Endothelial cell of umbilical vein (primary cell): ENCODE data around the gene IFI44L. TPM values are rescaled to one million over a fixed set of nuclear protein-coding genes. Genes with fewer than 3 reads are reported as not detected.

Experiments used
- BruUV-seq: library from RNA; stranded (reverse); fragments of 400-500 nt; replicated peaks from 2 replicates; lab custom pipeline; 2021; lab: Mats Ljungman, UMichigan
- CTCF ChIA-PET: fragments of 300-600, 350-600 bp; sonication (Branson Sonifier 250); formaldehyde crosslinking; loops from one replicate; lab custom pipeline; 2021; ENCODE audit warnings: antibody characterized with exemption, inconsistent platforms; lab: Charles Lee
- POLR2A ChIA-PET: fragments of 300-600, 350-600 bp; sonication (Branson Sonifier 250); formaldehyde crosslinking; loops from one replicate; lab custom pipeline; 2021; ENCODE audit warnings: antibody characterized with exemption, inconsistent platforms; lab: Charles Lee
- DNase-seq: peaks from one replicate; pipeline ENCODE4 v3.0.0-alpha.2; 2011; ENCODE audit warnings: low read depth, low spot score
- FAIRE-seq: peaks from 2 replicates; lab custom pipeline; 2011; peaks lifted over from hg19 to GRCh38; lab: Jason Lieb, UNC
- H2AFZ ChIP-seq: 2 replicates; pipeline ENCODE4 v1.6.0; 2012; ENCODE audit warnings: low read depth, low read length, control low read depth, inconsistent platforms
- H3K27ac ChIP-seq: 2 replicates; pipeline ENCODE4 v1.5.1; 2011; ENCODE audit warnings: low read depth, mild to moderate bottlenecking, control low read depth, low read length, moderate library complexity; ENCODE audit not compliant: insufficient read depth
- H3K27me3 ChIP-seq, 2 experiments: 2 replicates each; pipeline versions ENCODE4 v1.6.0 to v1.6.1; 2011; ENCODE audit warnings: low read length in 2 of 2, mixed read lengths in 1 of 2; ENCODE audit not compliant: control insufficient read depth in 2 of 2, insufficient read depth in 2 of 2
- H3K36me3 ChIP-seq, 2 experiments: 2 replicates in 1 of 2; 3 replicates in 1 of 2; pipeline ENCODE4 v1.5.1; 2011; ENCODE audit warnings: low read length in 2 of 2, mild to moderate bottlenecking in 1 of 2, moderate library complexity in 1 of 2; ENCODE audit not compliant: control insufficient read depth in 2 of 2, insufficient read depth in 2 of 2; ENCODE audit errors: extremely low read depth in 1 of 2
- H3K4me1 ChIP-seq: 3 replicates; pipeline ENCODE4 v1.5.1; 2011; ENCODE audit warnings: mild to moderate bottlenecking, low read length; ENCODE audit not compliant: control insufficient read depth, insufficient read depth; ENCODE audit errors: extremely low read depth
- H3K4me2 ChIP-seq: 2 replicates; pipeline ENCODE4 v1.6.1; 2011; ENCODE audit warnings: low read length, control low read depth, mixed read lengths; ENCODE audit not compliant: insufficient read depth
- H3K4me3 ChIP-seq, 3 experiments: fragments of 200-600 bp in 1 of 3; sonication (generic), shearing (Covaris generic) in 1 of 3; replicated peaks in 1 of 3; 2 replicates each; pipeline ENCODE4 v1.5.1; 2011 to 2016; ENCODE audit warnings: control low read depth in 3 of 3, low read length in 3 of 3, mild to moderate bottlenecking in 2 of 3, inconsistent platforms in 1 of 3, low read depth in 1 of 3, moderate library complexity in 1 of 3; ENCODE audit not compliant: insufficient read depth in 1 of 3
- H3K79me2 ChIP-seq: 2 replicates; pipeline ENCODE4 v1.6.0; 2012; ENCODE audit warnings: low read length, inconsistent platforms; ENCODE audit not compliant: control insufficient read depth, insufficient read depth
- H3K9ac ChIP-seq: replicated peaks from 2 replicates; pipeline ENCODE3; 2011; ENCODE audit warnings: low read length, control low read depth; ENCODE audit not compliant: insufficient read depth; ENCODE audit errors: extremely low read depth
- H3K9me1 ChIP-seq: replicated peaks from 3 replicates; pipeline ENCODE4 v1.6.0; 2011; ENCODE audit warnings: mild to moderate bottlenecking, low read length; ENCODE audit not compliant: control insufficient read depth, insufficient read depth; ENCODE audit errors: extremely low read depth
- H3K9me3 ChIP-seq: replicated peaks from 2 replicates; pipeline ENCODE4 v1.5.1; 2012; ENCODE audit warnings: low read length, inconsistent platforms; ENCODE audit not compliant: control insufficient read depth, insufficient read depth
- H4K20me1 ChIP-seq: replicated peaks from 2 replicates; pipeline ENCODE3; 2011; ENCODE audit warnings: mild to moderate bottlenecking, low read length; ENCODE audit not compliant: control insufficient read depth, insufficient read depth; ENCODE audit errors: extremely low read depth
- EZH2 ChIP-seq: IDR thresholded peaks from 2 replicates; pipeline ENCODE4 v1.6.1; 2012; ENCODE audit warnings: borderline replicate concordance, low read depth, mild to moderate bottlenecking, moderate library complexity, low read length, inconsistent platforms; ENCODE audit not compliant: severe bottlenecking
- FOS ChIP-seq: IDR thresholded peaks from 2 replicates; pipeline ENCODE4 v1.6.1; 2011; ENCODE audit warnings: mild to moderate bottlenecking, low read length, moderate library complexity, borderline replicate concordance; ENCODE audit not compliant: insufficient read depth
- GATA2 ChIP-seq: IDR thresholded peaks from 2 replicates; pipeline ENCODE4 v1.7.0; 2011; ENCODE audit warnings: low read depth, mild to moderate bottlenecking, moderate library complexity, mixed read lengths, low read length; ENCODE audit not compliant: insufficient read length, insufficient read depth
- JUN ChIP-seq: IDR thresholded peaks from 2 replicates; pipeline ENCODE4 v1.6.1; 2011; ENCODE audit warnings: borderline replicate concordance, low read depth; ENCODE audit not compliant: insufficient read length, insufficient read depth
- MYC ChIP-seq: IDR thresholded peaks from one replicate; pipeline ENCODE4 v1.6.1; 2011; ENCODE audit warnings: mild to moderate bottlenecking, low read depth, low read length
- POLR2A ChIP-seq: IDR thresholded peaks from 2 replicates; pipeline ENCODE4 v1.6.1; 2012; ENCODE audit warnings: low read depth, mild to moderate bottlenecking, control low read depth, low read length
- POLR2AphosphoS5 ChIP-seq: IDR thresholded peaks from 2 replicates; pipeline ENCODE4 v1.6.1; 2012; ENCODE audit warnings: low read depth, mild to moderate bottlenecking, control low read depth, low read length, moderate library complexity; ENCODE audit not compliant: insufficient read depth
- dilution Hi-C: fragments of 300-500 bp; cut with MboI; formaldehyde crosslinking; loops from one replicate; pipeline ENCODE4 v1.15.0; 2019; ENCODE audit warnings: low sequenced_read_pairs; ENCODE audit not compliant: extremely low pct_ligation_motif_present
- intact Hi-C: fragments of 100-400 bp; cut with micrococcal nuclease; formaldehyde crosslinking; loops from one replicate; pipeline ENCODE4 v1.10.0; 2022
- polyA plus RNA-seq, 4 experiments: library from polyadenylated mRNA; depleted of rRNA in 3 of 4; stranded (reverse) in 3 of 4; unstranded in 1 of 4; fragments of >200 nt; gene quantifications; 2 replicates each; pipeline versions ENCODE4 v1.2.1 to v1.2.3, GENCODE V29; 2011 to 2012; ENCODE audit warnings: missing spikeins in 1 of 4
- total RNA-seq: library from RNA; stranded (reverse); gene quantifications from 2 replicates; pipeline ENCODE4 v1.2.3, GENCODE V29; 2021
- TF ChIP-seq, protein P1 (sequence below), 2 donors: IDR thresholded peaks; 1 replicate in 1 of 2; 2 replicates in 1 of 2; pipeline ENCODE4 v1.5.1; 2011; ENCODE audit warnings: low read length in 2 of 2, mild to moderate bottlenecking in 2 of 2, moderate library complexity in 2 of 2, control low read depth in 1 of 2, inconsistent platforms in 1 of 2, low read depth in 1 of 2; ENCODE audit not compliant: insufficient read depth in 1 of 2; ENCODE audit errors: extremely low read depth in 1 of 2
- TF ChIP-seq, protein P2 (sequence below): IDR thresholded peaks from 2 replicates; pipeline ENCODE4 v1.6.1; 2011; ENCODE audit not compliant: insufficient read depth, insufficient read length

IFI44L gene
- total and polyA plus RNA-seq, 2 donors (not counting 3 experiments of a cell fraction or from before 2014, with no cell fraction given): 2.8 to 2.9 TPM

DNA sequence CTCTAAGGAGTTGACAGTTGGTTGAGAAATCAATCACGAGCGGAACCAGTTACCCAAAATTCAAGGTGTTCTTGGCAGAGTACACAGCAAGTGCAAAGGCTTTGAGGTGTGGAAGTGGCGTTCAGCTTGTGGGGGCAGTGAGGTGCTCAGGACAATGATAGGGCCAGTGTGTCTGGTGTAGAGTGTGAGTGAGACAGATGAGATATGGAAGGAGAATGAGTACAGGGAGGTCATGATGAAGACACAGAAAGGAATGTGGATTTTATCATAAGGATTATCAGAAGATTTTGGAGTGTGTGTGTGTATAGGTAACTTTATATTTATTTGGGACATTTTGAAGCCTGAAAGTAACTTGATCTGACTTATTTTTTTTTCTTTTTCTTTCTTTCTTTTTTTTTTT, 70.3 kb downstream of the IFI44L start:
- CTCF ChIA-PET: interaction anchor here (1.0 kb wide), 1 partner anchor 149 kb away, joined by 3 read pairs; no protein-coding TSS in a partner anchor
- Histone ChIP-seq H3K4me3 (no peak overlapping the region), H3K4me1 (peaks cover 2% of the 10 kb centered on the region), H3K36me3 (no peaks in the 10 kb centered on the region), H3K4me2 (no peak overlapping the region), H2AFZ (no peak overlapping the region), H3K27me3 (no peaks in the 10 kb centered on the region), H4K20me1 (no peaks in the 10 kb centered on the region), H3K9me3 (no peaks in the 10 kb centered on the region), H3K9ac (no peak overlapping the region), H3K79me2 (no peaks in the 10 kb centered on the region), H3K9me1 (no peaks in the 10 kb centered on the region), H3K27ac (no peak overlapping the region)
- POLR2A ChIA-PET: interaction anchor here (0.6 kb wide), 1 partner anchor 218 kb away, joined by 4 read pairs; no protein-coding TSS in a partner anchor
- DNase-seq (no peak), FAIRE-seq (no peak)
- TF ChIP-seq POLR2A (no peak), EZH2 (no peak), FOS (no peak), POLR2AphosphoS5 (no peak), GATA2 (no peak), MYC (no peak), JUN (no peak)
- TF ChIP-seq, protein P1, sequence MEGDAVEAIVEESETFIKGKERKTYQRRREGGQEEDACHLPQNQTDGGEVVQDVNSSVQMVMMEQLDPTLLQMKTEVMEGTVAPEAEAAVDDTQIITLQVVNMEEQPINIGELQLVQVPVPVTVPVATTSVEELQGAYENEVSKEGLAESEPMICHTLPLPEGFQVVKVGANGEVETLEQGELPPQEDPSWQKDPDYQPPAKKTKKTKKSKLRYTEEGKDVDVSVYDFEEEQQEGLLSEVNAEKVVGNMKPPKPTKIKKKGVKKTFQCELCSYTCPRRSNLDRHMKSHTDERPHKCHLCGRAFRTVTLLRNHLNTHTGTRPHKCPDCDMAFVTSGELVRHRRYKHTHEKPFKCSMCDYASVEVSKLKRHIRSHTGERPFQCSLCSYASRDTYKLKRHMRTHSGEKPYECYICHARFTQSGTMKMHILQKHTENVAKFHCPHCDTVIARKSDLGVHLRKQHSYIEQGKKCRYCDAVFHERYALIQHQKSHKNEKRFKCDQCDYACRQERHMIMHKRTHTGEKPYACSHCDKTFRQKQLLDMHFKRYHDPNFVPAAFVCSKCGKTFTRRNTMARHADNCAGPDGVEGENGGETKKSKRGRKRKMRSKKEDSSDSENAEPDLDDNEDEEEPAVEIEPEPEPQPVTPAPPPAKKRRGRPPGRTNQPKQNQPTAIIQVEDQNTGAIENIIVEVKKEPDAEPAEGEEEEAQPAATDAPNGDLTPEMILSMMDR (IDR thresholded peaks at IDR 0.05; ENCODE audit: extremely low read depth in 1 of 2, insufficient read depth in 1 of 2, low read depth in 1 of 2, low read length in 2 of 2): no peak
- TF ChIP-seq, protein P2, sequence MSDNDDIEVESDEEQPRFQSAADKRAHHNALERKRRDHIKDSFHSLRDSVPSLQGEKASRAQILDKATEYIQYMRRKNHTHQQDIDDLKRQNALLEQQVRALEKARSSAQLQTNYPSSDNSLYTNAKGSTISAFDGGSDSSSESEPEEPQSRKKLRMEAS: no peak
- BruUV-seq: no TSS peak
- intact Hi-C loops: no loop called here
- dilution Hi-C loops: no loop called here
